Activated CD4-positive, alpha-beta memory T cell treated with anti-CD3 and anti-CD28 coated beads for 36 hours (primary cell): ENCODE data around the gene PRDM16. TPM values are rescaled to one million over a fixed set of nuclear protein-coding genes. Genes with fewer than 3 reads are reported as not detected.

Experiments used
- CTCF ChIA-PET: fragments of 350-600 bp; sonication (Branson Sonifier 250); formaldehyde crosslinking; loops from one replicate; lab custom pipeline; 2021; ENCODE audit warnings: antibody characterized with exemption, inconsistent platforms; lab: Charles Lee
- POLR2A ChIA-PET: fragments of 350-600 bp; sonication (Branson Sonifier 250); formaldehyde crosslinking; loops from one replicate; lab custom pipeline; 2021; ENCODE audit warnings: antibody characterized with exemption; lab: Charles Lee
- DNase-seq: peaks from one replicate; pipeline ENCODE4 v3.0.0-alpha.2; 2020
- H3K27ac Mint-ChIP-seq: one replicate; pipeline ENCODE4 v1.8.0; 2021; ENCODE audit warnings: mixed read lengths
- H3K27me3 Mint-ChIP-seq: one replicate; pipeline ENCODE4 v1.8.0; 2021; ENCODE audit warnings: mixed read lengths
- H3K36me3 Mint-ChIP-seq: one replicate; pipeline ENCODE4 v1.8.0; 2021; ENCODE audit warnings: mixed read lengths
- H3K4me1 Mint-ChIP-seq: one replicate; pipeline ENCODE4 v1.8.0; 2021; ENCODE audit warnings: low read depth, mixed read lengths
- H3K4me3 Mint-ChIP-seq: one replicate; pipeline ENCODE4 v1.8.0; 2021; ENCODE audit warnings: mild to moderate bottlenecking, mixed read lengths
- H3K9me3 Mint-ChIP-seq: one replicate; pipeline ENCODE4 v1.8.0; 2021; ENCODE audit warnings: mixed read lengths
- intact Hi-C: fragments of 100-400 bp; cut with micrococcal nuclease; formaldehyde crosslinking; loops from one replicate; pipeline ENCODE4 v1.15.1; 2023
- total RNA-seq, 2 experiments: library from RNA; stranded (reverse); gene quantifications; one replicate each; pipeline ENCODE4 v1.2.3, GENCODE V29; 2021

PRDM16 gene
- total RNA-seq, 2 experiments from 2014 or later: not detected

- H3K27ac Mint-ChIP-seq: no peak overlapping the region
- ChIA-PET POLR2A (no interaction called here), CTCF (no interaction called here)
- no peaks in the 10 kb centered on the region for H3K9me3 Mint-ChIP-seq
- H3K36me3 Mint-ChIP-seq: no peaks in the 10 kb centered on the region
- no peak overlapping the region for H3K4me3 Mint-ChIP-seq
- peaks cover 7% of the 10 kb centered on the region for H3K4me1 Mint-ChIP-seq
- no peak for DNase-seq
- intact Hi-C loops: no loop called here
- H3K27me3 Mint-ChIP-seq: no peaks in the 10 kb centered on the region
Measured at GRCh38 chr1:3027611-3028371, 41.2 kb upstream of the PRDM16 start.

DNA sequence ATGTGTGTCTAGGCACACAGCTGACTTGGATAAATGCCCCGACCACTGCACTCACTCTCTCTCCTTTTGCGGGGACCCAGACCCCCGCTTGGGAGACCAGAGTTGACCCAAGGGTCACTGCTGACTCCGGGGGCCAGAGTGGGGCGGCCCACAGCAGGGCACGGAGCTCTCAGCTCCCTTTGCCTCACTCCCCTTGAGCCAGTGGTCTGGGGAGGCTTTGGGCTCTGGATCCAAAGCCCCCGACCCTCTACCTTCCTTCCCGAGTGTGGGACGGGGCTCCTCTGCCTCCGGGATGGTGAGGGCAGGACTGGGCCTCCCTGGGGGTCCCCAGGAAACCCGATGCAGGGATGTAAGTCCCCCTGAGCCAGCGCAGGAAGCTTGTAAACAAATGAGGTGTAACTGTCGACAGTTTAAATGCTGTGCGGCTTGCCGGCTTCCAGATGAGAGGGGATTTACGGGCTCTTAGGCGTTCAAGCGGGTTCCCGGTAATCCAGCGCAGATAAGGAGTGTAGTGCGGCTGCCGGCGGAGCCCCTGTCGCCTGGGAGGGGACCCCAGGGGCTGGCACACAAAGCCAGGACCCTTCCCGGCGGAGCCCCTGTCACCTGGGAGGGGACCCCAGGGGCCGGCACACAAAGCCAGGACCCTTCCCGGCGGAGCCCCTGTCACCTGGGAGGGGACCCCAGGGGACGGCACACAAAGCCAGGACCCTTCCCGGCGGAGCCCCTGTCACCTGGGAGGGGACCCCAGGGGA, 40.3 kb upstream of the PRDM16 start:
- no peak for DNase-seq
- Mint-ChIP-seq H3K4me1 (peaks cover 16% of the 10 kb centered on the region), H3K27ac (no peak overlapping the region), H3K36me3 (no peaks in the 10 kb centered on the region), H3K27me3 (no peaks in the 10 kb centered on the region), H3K9me3 (no peaks in the 10 kb centered on the region), H3K4me3 (no peak overlapping the region)
- CTCF ChIA-PET: no interaction called here
- intact Hi-C loops: no loop called here
- POLR2A ChIA-PET: no interaction called here

DNA sequence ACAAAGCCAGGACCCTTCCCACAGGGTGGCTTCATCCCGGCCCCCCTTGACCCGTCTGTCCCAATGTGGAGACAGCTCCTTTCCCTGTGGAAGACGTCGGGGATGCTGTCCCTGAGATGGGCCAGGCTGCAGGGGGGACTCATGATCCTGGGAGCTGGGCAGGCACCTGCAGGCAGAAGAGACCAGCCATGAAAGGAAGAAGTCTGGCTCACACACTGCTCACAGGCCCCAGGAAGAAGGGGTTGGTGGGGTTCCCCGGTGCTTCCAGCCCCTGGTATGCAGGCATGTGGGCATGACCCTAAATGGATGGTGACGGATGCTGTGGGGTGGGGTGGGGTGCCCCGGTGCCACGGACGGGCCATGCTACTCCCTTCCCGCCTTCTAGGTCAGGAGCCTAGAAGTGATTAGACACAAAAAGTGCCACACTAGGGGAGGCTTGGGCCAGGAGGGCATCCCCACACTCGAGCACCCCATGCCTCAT, 39.5 kb upstream of the PRDM16 start:
- Mint-ChIP-seq H3K36me3 (no peaks in the 10 kb centered on the region), H3K4me1 (peaks cover 19% of the 10 kb centered on the region), H3K27ac (no peak overlapping the region), H3K9me3 (no peaks in the 10 kb centered on the region), H3K4me3 (no peak overlapping the region), H3K27me3 (no peaks in the 10 kb centered on the region)
- intact Hi-C loops: no loop called here
- DNase-seq: no peak
- ChIA-PET POLR2A (no interaction called here), CTCF (no interaction called here)

DNA sequence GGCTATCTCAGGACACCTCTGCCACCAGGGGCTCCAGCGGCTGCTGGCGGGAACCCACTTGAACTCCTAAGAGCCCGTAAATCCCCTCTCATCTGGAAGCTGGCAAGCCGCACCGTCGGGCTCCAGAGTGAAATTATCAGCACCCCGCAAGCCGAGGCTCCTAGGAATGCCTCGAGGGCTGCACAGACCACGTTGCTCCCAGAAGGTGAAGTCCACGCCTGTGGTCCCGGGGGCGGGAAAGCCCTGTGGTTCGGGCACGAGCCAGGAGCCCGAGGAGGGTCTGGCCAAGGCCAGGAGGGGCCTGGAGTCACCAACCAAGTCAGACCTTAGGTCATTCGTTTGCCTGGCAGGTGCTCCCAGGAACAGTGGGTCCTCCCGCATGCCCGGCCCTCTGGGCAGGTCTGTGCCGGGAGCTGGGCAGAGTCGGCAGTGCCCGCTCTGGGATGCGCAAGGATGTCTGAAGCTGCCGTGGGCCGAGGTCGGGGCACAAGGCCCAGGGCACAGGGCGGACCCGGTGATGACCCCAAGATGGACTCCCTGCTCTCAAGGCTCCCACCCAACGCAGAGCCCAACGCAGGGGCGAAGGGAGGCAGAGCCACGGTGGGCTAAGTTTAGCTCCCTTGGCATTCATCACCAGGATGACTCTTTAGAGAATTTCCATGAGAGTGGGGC, 38.9 kb upstream of the PRDM16 start:
- no peak overlapping the region for H3K27ac Mint-ChIP-seq
- H3K4me1 Mint-ChIP-seq: peaks cover 19% of the 10 kb centered on the region
- DNase-seq: no peak
- ChIA-PET POLR2A (no interaction called here), CTCF (no interaction called here)
- H3K4me3 Mint-ChIP-seq: no peak overlapping the region
- H3K36me3 Mint-ChIP-seq: no peaks in the 10 kb centered on the region
- intact Hi-C loops: no loop called here
- H3K9me3 Mint-ChIP-seq: no peaks in the 10 kb centered on the region
- H3K27me3 Mint-ChIP-seq: no peaks in the 10 kb centered on the region

DNA sequence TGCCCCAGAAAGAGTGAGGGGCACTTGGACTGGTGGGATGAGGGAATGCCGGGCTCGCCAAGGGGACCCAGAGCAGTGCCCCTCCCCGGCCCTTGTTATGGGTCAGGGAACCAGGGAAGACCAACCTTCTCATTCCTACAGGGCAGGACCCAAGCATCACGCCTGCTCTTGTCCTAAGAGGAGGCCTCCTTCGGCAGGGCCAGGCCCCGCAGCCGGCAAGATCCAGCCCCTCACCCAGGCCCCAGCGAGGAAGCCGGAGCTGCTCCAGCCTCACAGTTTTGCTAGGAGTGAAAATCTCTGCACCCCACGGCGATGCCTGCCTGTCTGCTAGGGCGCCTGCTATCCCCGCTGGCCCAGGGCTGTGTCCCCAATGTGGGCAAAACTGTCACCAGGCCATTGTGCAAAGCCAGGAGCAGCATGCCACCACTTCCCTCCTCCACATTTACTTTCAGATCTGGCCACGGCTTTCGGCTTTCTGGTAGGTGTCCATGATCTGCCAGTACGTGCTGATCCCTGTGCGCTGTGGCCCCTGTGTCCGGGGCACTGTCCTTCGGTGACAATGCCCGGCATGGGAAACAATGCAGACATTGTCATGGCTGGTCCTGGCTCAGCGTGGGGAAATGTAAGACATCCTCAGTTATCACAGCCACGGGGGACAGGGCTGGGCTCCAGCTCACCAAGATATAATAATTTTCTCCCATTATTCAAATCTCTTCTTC, 38.2 kb upstream of the PRDM16 start:
- CTCF ChIA-PET: no interaction called here
- Mint-ChIP-seq H3K4me1 (peaks cover 19% of the 10 kb centered on the region), H3K9me3 (no peaks in the 10 kb centered on the region), H3K36me3 (no peaks in the 10 kb centered on the region), H3K27me3 (no peaks in the 10 kb centered on the region), H3K27ac (no peak overlapping the region), H3K4me3 (no peak overlapping the region)
- POLR2A ChIA-PET: no interaction called here
- no peak for DNase-seq
- intact Hi-C loops: no loop called here

DNA sequence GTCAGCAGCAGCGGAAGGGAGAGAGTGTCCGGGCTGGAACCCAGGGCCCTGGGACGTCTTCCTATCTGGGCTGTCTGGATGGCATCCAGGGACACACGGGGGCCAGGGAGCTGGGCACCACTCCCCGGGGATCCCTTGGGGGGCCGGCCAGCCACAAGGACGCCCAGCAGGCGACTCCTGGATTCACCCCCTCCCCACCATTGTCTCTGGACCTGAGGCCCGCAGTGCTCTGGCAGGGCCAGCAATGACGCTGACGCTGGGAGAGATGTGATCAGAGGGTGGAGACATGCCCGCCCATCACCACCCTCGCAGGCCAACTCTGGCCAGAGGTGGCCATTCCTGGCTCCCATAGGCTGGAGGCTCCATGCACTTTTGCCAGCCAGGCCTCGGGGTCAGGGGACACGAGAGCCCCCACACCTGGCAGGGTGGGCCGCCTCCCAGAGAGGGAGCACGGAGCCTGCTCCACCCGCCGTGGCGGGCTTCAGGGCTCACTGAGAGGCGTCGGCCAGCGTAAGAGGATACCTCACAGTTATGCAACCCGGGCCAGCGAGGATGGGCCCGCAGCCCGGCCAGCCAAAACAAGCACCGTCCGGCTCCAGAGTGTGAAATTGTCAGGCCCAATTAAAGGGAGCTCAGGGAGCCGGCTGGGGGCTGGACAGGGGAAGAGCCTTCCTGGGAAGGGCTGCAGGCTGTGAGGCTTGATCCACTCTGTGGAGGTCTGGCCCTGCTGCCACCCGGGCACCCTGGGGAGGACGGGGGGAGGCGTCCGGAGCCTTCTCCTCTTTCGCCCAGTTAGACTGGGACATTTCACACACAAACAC, 37.4 kb upstream of the PRDM16 start:
- Mint-ChIP-seq H3K27me3 (no peaks in the 10 kb centered on the region), H3K27ac (no peak overlapping the region), H3K4me1 (peaks cover 19% of the 10 kb centered on the region), H3K4me3 (no peak overlapping the region), H3K9me3 (no peaks in the 10 kb centered on the region), H3K36me3 (no peaks in the 10 kb centered on the region)
- DNase-seq: no peak
- intact Hi-C loops: no loop called here
- POLR2A ChIA-PET: no interaction called here
- CTCF ChIA-PET: no interaction called here

DNA sequence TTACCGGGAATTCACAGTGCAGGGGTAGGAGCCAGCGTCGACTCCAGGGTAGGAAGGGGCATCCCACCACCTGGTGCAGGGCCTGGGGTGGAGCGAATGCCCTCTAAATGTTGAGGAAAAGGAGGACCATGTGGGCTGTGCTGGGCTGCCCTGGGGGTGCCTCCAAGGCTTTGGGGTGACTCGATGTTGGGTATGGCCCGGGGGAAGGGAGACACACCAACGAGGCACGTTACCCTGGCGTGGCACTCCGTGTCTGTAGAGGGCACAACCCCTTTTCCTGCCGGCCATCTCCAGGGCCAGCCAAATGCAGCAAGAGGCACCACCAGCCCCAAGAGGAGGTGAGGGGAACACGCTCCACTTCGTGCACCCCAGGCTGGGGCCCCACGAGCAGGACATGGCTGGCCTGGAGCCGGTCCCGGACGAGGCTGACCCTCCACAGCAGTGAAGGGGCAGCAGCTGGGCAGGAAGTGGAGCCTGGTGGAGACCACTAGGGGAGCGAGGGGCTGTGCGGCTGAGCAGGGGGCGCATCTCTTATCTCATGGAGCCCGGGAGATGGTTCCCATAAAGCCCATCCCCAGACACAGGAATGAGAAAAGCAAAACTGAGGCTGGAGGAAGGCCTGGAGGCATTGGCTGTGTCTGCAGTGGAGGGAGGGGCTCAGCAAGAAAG, 36.5 kb upstream of the PRDM16 start:
- CTCF ChIA-PET: no interaction called here
- Mint-ChIP-seq H3K4me1 (peaks cover 19% of the 10 kb centered on the region), H3K9me3 (no peaks in the 10 kb centered on the region), H3K27me3 (no peaks in the 10 kb centered on the region), H3K27ac (no peak overlapping the region), H3K4me3 (no peak overlapping the region), H3K36me3 (no peaks in the 10 kb centered on the region)
- no peak for DNase-seq
- intact Hi-C loops: no loop called here
- POLR2A ChIA-PET: no interaction called here

DNA sequence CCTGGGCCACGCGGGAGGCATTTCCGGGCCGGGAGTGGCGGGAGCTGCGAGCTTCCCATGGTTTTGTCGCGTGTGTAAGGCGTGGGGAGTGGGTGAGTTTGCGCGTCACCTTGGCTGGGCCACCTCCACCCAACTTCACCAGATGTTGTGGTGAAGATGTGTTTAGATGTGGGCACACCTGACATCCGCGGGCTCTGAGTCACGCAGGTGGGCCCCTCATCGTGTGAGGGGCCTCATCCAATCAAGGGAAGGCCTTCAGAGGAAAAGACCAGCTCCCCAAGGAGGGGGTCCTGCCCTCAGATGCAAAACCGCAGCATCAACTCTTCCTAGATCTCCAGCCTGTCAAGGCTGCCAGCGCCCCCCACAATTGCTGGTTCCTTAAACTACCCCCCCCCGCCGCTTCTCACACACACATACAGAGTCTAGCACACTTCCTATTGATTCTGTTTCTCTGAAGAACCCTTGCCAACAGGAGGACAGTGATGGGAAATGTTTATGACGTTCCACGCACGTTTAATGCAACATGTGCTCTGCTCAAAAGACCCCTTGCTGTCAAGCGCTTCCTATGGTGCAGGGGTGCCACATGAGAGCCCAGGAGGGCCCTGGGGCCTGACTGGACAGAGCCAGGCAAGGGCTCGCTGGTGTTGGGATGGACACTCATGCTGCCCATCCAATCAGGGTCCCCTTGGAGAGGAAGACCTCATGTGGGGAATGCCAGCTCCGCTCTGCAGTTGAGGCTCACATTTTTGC, 35.8 kb upstream of the PRDM16 start:
- H3K4me1 Mint-ChIP-seq: peaks cover 19% of the 10 kb centered on the region
- H3K27me3 Mint-ChIP-seq: no peaks in the 10 kb centered on the region
- ChIA-PET POLR2A (no interaction called here), CTCF (no interaction called here)
- intact Hi-C loops: no loop called here
- no peak overlapping the region for H3K27ac Mint-ChIP-seq
- no peaks in the 10 kb centered on the region for H3K36me3 Mint-ChIP-seq
- DNase-seq: peak; percentile 50
- no peak overlapping the region for H3K4me3 Mint-ChIP-seq
- no peaks in the 10 kb centered on the region for H3K9me3 Mint-ChIP-seq

- H3K9me3 Mint-ChIP-seq: no peaks in the 10 kb centered on the region
Measured at GRCh38 chr1:3033790-3034090, 35.3 kb upstream of the PRDM16 start.

DNA sequence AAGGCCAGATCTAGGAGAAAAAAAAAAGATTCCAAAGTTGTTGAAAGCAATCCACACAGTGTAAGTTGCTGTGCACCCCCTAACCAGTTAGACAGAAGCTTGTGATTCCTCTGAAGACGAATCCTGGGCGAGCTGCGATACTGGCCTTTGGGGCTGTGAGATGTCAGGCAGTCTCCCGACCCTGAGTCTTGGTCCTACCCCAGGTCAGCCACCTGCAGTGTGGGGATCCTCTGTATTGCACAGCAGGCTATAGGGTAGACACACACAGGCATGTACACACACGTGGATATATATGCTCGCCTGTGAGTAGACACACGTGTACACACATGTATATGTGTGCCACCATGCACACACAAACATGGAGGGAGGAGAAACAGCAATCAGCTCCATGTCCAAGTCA, 34.8 kb upstream of the PRDM16 start:
- ChIA-PET CTCF (no interaction called here), POLR2A (no interaction called here)
- no peak for DNase-seq

More at GRCh38 chr1:3033790-3034090, 35.3 kb upstream of the PRDM16 start:
- no peaks in the 10 kb centered on the region for H3K27me3 Mint-ChIP-seq
- DNase-seq: no peak
- no peak overlapping the region for H3K4me3 Mint-ChIP-seq
- no peaks in the 10 kb centered on the region for H3K36me3 Mint-ChIP-seq
- no peak overlapping the region for H3K27ac Mint-ChIP-seq
- POLR2A ChIA-PET: no interaction called here
- intact Hi-C loops: no loop called here
- peaks cover 19% of the 10 kb centered on the region for H3K4me1 Mint-ChIP-seq
- CTCF ChIA-PET: no interaction called here

More for the DNA sequence above, 34.8 kb upstream of the PRDM16 start:
- no peaks in the 10 kb centered on the region for H3K36me3 Mint-ChIP-seq
- intact Hi-C loops: no loop called here
- no peaks in the 10 kb centered on the region for H3K27me3 Mint-ChIP-seq
- H3K4me1 Mint-ChIP-seq: peaks cover 19% of the 10 kb centered on the region
- no peaks in the 10 kb centered on the region for H3K9me3 Mint-ChIP-seq
- H3K27ac Mint-ChIP-seq: no peak overlapping the region
- H3K4me3 Mint-ChIP-seq: no peak overlapping the region
